PFSK-1 (cell line): ENCODE results near the gene TMEM229A. TPM values are rescaled to one million over a fixed set of nuclear protein-coding genes. Genes with fewer than 3 reads are reported as not detected.

Experiments used
- FOXP2 ChIP-seq: optimal IDR thresholded peaks from 2 replicates; pipeline ENCODE3; 2011; ENCODE audit warnings: borderline replicate concordance, control low read depth, inconsistent platforms; ENCODE audit not compliant: insufficient read depth; ENCODE audit errors: extremely low read length, extremely low read depth
- POLR2AphosphoS5 ChIP-seq: IDR thresholded peaks from 2 replicates; pipeline ENCODE4 v1.6.1; 2012; ENCODE audit warnings: low read depth, mild to moderate bottlenecking, control low read depth, low read length, moderate library complexity
- REST ChIP-seq, 2 experiments: IDR thresholded peaks; 2 replicates each; pipeline versions ENCODE4 v1.6.1 to v1.8.0; 2011 to 2012; ENCODE audit warnings: low read depth in 2 of 2, low read length in 2 of 2, control low read depth in 1 of 2, inconsistent platforms in 1 of 2, mild to moderate bottlenecking in 1 of 2, moderate library complexity in 1 of 2; ENCODE audit not compliant: insufficient read depth in 1 of 2
- SIN3A ChIP-seq: IDR thresholded peaks from 2 replicates; pipeline ENCODE4 v1.6.1; 2012; ENCODE audit warnings: mild to moderate bottlenecking, low read length, moderate library complexity, borderline replicate concordance; ENCODE audit not compliant: insufficient read depth
- TAF1 ChIP-seq: IDR thresholded peaks from 2 replicates; pipeline ENCODE4 v1.6.1; 2012; ENCODE audit warnings: low read length, control low read depth, borderline replicate concordance; ENCODE audit not compliant: insufficient read depth
- polyA plus RNA-seq: library from polyadenylated mRNA; unstranded; fragments of >200 nt; gene quantifications from one replicate; pipeline ENCODE4 v1.2.1, GENCODE V29; 2012; ENCODE audit warnings: low read depth, missing spikeins; ENCODE audit not compliant: insufficient read length

The TMEM229A gene
- 0.18 TPM for polyA plus RNA-seq

GRCh38 chr7:124032369-124033094, at the start of gene TMEM229A:
TMEM229A (minus strand) TSS chr7:124033067; CDS start chr7:124033003, 64 bp downstream.
- TF ChIP-seq POLR2AphosphoS5 (no peak), TAF1 (no peak), FOXP2 (no peak), SIN3A (peak; percentile 56; the same call in 1 of the 2 replicates), REST (IDR thresholded peaks at IDR 0.05; ENCODE audit: insufficient read depth in 1 of 2, low read depth in 2 of 2, low read length in 2 of 2) (peak; percentile 88 to 93)

- TF ChIP-seq SIN3A (no peak), FOXP2 (no peak), TAF1 (no peak), REST (IDR thresholded peaks at IDR 0.05; ENCODE audit: insufficient read depth in 1 of 2, low read depth in 2 of 2, low read length in 2 of 2) (no peak), POLR2AphosphoS5 (no peak)
These were observed 44.7 kb upstream of the TMEM229A start for GRCh38 chr7:124077546-124077945.

- TF ChIP-seq POLR2AphosphoS5 (no peak), SIN3A (no peak), REST (IDR thresholded peaks at IDR 0.05; ENCODE audit: insufficient read depth in 1 of 2, low read depth in 2 of 2, low read length in 2 of 2) (no peak), FOXP2 (no peak), TAF1 (no peak)
These were observed 44.0 kb upstream of the TMEM229A start for GRCh38 chr7:124076841-124077240.

GRCh38 chr7:124074007-124074406, 41.1 kb upstream of the TMEM229A start:
- TF ChIP-seq FOXP2: no peak
- no peak for TF ChIP-seq SIN3A
- no peak for TF ChIP-seq POLR2AphosphoS5
- no peak for TF ChIP-seq REST (IDR thresholded peaks at IDR 0.05; ENCODE audit: insufficient read depth in 1 of 2, low read depth in 2 of 2, low read length in 2 of 2)
- no peak for TF ChIP-seq TAF1

GRCh38 chr7:124073310-124073645, 40.4 kb upstream of the TMEM229A start:
- TF ChIP-seq POLR2AphosphoS5: no peak
- TF ChIP-seq SIN3A: no peak
- TF ChIP-seq REST (IDR thresholded peaks at IDR 0.05; ENCODE audit: insufficient read depth in 1 of 2, low read depth in 2 of 2, low read length in 2 of 2): no peak
- no peak for TF ChIP-seq TAF1
- no peak for TF ChIP-seq FOXP2
